ENCODE results near the gene CUEDC1. TPM values are rescaled to one million over a fixed set of nuclear protein-coding genes. Genes with fewer than 3 reads are reported as not detected.

CUEDC1 gene
- total RNA-seq, 2 donors from 2014 or later: 33.0 to 44.9 TPM

- 69% methylated on average over 7 of the region's 7 CpGs for WGBS
- H3K27ac ChIP-seq: peak overlapping the region; percentile 72 to 77
- H3K9me3 ChIP-seq: no peaks in the 10 kb centered on the region
- no peak for DNase-seq (ENCODE audit: low spot score)
- no peaks in the 10 kb centered on the region for H3K36me3 ChIP-seq
- no peak overlapping the region for H3K4me3 ChIP-seq
- TF ChIP-seq POLR2AphosphoS5 (IDR thresholded peaks at IDR 0.05) (no peak), POLR2A (IDR thresholded peaks at IDR 0.05) (no peak), CTCF (IDR thresholded peaks at IDR 0.05) (no peak)
- H3K4me1 ChIP-seq (replicated peaks): peaks cover 34% of the 10 kb centered on the region
- intact Hi-C loops (cut with DNase I): loop anchor here (5.0 kb wide), 1 partner anchor 39 kb away; no protein-coding TSS in a partner anchor
- no peaks in the 10 kb centered on the region for H3K27me3 ChIP-seq (replicated peaks; ENCODE audit: insufficient read depth)
These were observed 41.5 kb downstream of the CUEDC1 start for GRCh38 chr17:57913575-57914272.

- intact Hi-C loops (cut with DNase I): loop anchor here (5.0 kb wide), 1 partner anchor 40 kb away; no protein-coding TSS in a partner anchor
- 16% methylated on average over 13 of the region's 13 CpGs for WGBS
- Histone ChIP-seq H3K27ac (peak overlapping the region; percentile 72 to 77), H3K36me3 (no peaks in the 10 kb centered on the region), H3K4me3 (no peak overlapping the region), H3K4me1 (replicated peaks) (peaks cover 27% of the 10 kb centered on the region), H3K9me3 (no peaks in the 10 kb centered on the region), H3K27me3 (replicated peaks; ENCODE audit: insufficient read depth) (no peaks in the 10 kb centered on the region)
- TF ChIP-seq POLR2A (IDR thresholded peaks at IDR 0.05) (no peak), CTCF (IDR thresholded peaks at IDR 0.05) (no peak), POLR2AphosphoS5 (IDR thresholded peaks at IDR 0.05) (peak; percentile 94)
- peak; percentile 96 for DNase-seq (ENCODE audit: low spot score)
These were observed 43.2 kb downstream of the CUEDC1 start for GRCh38 chr17:57911834-57912673.

GRCh38 chr17:57910462-57911420 is 44.5 kb downstream of the CUEDC1 start:
- Histone ChIP-seq H3K4me3 (no peak overlapping the region), H3K36me3 (no peaks in the 10 kb centered on the region), H3K9me3 (no peaks in the 10 kb centered on the region), H3K27me3 (replicated peaks; ENCODE audit: insufficient read depth) (no peaks in the 10 kb centered on the region), H3K27ac (peak overlapping the region in 1 of 2 donors; percentile 77), H3K4me1 (replicated peaks) (peaks cover 18% of the 10 kb centered on the region)
- WGBS: 90% methylated on average over 11 of the region's 11 CpGs
- DNase-seq (ENCODE audit: low spot score): no peak
- intact Hi-C loops (cut with DNase I): loop anchor here (5.0 kb wide), 1 partner anchor 42 kb away; no protein-coding TSS in a partner anchor
- TF ChIP-seq CTCF (IDR thresholded peaks at IDR 0.05): no peak
- no peak for TF ChIP-seq POLR2A (IDR thresholded peaks at IDR 0.05)
- no peak for TF ChIP-seq POLR2AphosphoS5 (IDR thresholded peaks at IDR 0.05)

GRCh38 chr17:57909551-57909950 is 45.7 kb downstream of the CUEDC1 start:
- Histone ChIP-seq H3K27ac (no peak overlapping the region), H3K4me3 (no peak overlapping the region), H3K4me1 (replicated peaks) (peaks cover 25% of the 10 kb centered on the region), H3K36me3 (no peaks in the 10 kb centered on the region), H3K27me3 (replicated peaks; ENCODE audit: insufficient read depth) (no peaks in the 10 kb centered on the region), H3K9me3 (no peaks in the 10 kb centered on the region)
- TF ChIP-seq POLR2A (IDR thresholded peaks at IDR 0.05) (no peak), CTCF (IDR thresholded peaks at IDR 0.05) (no peak)
- DNase-seq (ENCODE audit: low spot score): no peak
- 76% methylated on average over 5 of the region's 5 CpGs for WGBS
- intact Hi-C loops (cut with DNase I): no loop called here

All from prostate gland (tissue), 2 donors.